ENCODE data around the gene SECISBP2.

- TF ChIP-seq, protein P1, sequence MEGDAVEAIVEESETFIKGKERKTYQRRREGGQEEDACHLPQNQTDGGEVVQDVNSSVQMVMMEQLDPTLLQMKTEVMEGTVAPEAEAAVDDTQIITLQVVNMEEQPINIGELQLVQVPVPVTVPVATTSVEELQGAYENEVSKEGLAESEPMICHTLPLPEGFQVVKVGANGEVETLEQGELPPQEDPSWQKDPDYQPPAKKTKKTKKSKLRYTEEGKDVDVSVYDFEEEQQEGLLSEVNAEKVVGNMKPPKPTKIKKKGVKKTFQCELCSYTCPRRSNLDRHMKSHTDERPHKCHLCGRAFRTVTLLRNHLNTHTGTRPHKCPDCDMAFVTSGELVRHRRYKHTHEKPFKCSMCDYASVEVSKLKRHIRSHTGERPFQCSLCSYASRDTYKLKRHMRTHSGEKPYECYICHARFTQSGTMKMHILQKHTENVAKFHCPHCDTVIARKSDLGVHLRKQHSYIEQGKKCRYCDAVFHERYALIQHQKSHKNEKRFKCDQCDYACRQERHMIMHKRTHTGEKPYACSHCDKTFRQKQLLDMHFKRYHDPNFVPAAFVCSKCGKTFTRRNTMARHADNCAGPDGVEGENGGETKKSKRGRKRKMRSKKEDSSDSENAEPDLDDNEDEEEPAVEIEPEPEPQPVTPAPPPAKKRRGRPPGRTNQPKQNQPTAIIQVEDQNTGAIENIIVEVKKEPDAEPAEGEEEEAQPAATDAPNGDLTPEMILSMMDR (conservative IDR thresholded peaks at IDR 0.05; ENCODE audit: low read depth in 2 of 2) = no peak
- TF ChIP-seq CREB1 (CRISPR knock-in tag; IDR thresholded peaks at IDR 0.05; ENCODE audit: low read depth) (no peak), POLR2AphosphoS5 (IDR thresholded peaks at IDR 0.05; ENCODE audit: low read depth) (no peak), EZH2 (IDR thresholded peaks at IDR 0.05; ENCODE audit: low read depth, unreplicated experiment) (no peak), EZH2phosphoT487 (IDR thresholded peaks at IDR 0.05; ENCODE audit: unreplicated experiment) (no peak), NANOG (IDR thresholded peaks at IDR 0.05; ENCODE audit: borderline replicate concordance) (no peak), JUNB (IDR thresholded peaks at IDR 0.05; ENCODE audit: unreplicated experiment) (no peak)
- TF ChIP-seq, protein P2, sequence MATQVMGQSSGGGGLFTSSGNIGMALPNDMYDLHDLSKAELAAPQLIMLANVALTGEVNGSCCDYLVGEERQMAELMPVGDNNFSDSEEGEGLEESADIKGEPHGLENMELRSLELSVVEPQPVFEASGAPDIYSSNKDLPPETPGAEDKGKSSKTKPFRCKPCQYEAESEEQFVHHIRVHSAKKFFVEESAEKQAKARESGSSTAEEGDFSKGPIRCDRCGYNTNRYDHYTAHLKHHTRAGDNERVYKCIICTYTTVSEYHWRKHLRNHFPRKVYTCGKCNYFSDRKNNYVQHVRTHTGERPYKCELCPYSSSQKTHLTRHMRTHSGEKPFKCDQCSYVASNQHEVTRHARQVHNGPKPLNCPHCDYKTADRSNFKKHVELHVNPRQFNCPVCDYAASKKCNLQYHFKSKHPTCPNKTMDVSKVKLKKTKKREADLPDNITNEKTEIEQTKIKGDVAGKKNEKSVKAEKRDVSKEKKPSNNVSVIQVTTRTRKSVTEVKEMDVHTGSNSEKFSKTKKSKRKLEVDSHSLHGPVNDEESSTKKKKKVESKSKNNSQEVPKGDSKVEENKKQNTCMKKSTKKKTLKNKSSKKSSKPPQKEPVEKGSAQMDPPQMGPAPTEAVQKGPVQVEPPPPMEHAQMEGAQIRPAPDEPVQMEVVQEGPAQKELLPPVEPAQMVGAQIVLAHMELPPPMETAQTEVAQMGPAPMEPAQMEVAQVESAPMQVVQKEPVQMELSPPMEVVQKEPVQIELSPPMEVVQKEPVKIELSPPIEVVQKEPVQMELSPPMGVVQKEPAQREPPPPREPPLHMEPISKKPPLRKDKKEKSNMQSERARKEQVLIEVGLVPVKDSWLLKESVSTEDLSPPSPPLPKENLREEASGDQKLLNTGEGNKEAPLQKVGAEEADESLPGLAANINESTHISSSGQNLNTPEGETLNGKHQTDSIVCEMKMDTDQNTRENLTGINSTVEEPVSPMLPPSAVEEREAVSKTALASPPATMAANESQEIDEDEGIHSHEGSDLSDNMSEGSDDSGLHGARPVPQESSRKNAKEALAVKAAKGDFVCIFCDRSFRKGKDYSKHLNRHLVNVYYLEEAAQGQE (IDR thresholded peaks at IDR 0.05; ENCODE audit: unreplicated experiment) = no peak
- TF ChIP-seq, protein P3, sequence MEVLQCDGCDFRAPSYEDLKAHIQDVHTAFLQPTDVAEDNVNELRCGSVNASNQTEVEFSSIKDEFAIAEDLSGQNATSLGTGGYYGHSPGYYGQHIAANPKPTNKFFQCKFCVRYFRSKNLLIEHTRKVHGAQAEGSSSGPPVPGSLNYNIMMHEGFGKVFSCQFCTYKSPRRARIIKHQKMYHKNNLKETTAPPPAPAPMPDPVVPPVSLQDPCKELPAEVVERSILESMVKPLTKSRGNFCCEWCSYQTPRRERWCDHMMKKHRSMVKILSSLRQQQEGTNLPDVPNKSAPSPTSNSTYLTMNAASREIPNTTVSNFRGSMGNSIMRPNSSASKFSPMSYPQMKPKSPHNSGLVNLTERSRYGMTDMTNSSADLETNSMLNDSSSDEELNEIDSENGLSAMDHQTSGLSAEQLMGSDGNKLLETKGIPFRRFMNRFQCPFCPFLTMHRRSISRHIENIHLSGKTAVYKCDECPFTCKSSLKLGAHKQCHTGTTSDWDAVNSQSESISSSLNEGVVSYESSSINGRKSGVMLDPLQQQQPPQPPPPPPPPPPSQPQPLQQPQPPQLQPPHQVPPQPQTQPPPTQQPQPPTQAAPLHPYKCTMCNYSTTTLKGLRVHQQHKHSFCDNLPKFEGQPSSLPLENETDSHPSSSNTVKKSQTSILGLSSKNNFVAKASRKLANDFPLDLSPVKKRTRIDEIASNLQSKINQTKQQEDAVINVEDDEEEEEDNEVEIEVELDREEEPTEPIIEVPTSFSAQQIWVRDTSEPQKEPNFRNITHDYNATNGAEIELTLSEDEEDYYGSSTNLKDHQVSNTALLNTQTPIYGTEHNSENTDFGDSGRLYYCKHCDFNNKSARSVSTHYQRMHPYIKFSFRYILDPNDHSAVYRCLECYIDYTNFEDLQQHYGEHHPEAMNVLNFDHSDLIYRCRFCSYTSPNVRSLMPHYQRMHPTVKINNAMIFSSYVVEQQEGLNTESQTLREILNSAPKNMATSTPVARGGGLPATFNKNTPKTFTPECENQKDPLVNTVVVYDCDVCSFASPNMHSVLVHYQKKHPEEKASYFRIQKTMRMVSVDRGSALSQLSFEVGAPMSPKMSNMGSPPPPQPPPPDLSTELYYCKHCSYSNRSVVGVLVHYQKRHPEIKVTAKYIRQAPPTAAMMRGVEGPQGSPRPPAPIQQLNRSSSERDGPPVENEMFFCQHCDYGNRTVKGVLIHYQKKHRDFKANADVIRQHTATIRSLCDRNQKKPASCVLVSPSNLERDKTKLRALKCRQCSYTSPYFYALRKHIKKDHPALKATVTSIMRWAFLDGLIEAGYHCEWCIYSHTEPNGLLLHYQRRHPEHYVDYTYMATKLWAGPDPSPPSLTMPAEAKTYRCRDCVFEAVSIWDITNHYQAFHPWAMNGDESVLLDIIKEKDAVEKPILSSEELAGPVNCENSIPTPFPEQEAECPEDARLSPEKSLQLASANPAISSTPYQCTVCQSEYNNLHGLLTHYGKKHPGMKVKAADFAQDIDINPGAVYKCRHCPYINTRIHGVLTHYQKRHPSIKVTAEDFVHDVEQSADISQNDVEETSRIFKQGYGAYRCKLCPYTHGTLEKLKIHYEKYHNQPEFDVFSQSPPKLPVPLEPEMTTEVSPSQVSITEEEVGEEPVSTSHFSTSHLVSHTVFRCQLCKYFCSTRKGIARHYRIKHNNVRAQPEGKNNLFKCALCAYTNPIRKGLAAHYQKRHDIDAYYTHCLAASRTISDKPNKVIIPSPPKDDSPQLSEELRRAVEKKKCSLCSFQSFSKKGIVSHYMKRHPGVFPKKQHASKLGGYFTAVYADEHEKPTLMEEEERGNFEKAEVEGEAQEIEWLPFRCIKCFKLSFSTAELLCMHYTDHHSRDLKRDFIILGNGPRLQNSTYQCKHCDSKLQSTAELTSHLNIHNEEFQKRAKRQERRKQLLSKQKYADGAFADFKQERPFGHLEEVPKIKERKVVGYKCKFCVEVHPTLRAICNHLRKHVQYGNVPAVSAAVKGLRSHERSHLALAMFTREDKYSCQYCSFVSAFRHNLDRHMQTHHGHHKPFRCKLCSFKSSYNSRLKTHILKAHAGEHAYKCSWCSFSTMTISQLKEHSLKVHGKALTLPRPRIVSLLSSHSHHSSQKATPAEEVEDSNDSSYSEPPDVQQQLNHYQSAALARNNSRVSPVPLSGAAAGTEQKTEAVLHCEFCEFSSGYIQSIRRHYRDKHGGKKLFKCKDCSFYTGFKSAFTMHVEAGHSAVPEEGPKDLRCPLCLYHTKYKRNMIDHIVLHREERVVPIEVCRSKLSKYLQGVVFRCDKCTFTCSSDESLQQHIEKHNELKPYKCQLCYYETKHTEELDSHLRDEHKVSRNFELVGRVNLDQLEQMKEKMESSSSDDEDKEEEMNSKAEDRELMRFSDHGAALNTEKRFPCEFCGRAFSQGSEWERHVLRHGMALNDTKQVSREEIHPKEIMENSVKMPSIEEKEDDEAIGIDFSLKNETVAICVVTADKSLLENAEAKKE (CRISPR knock-in tag; IDR thresholded peaks at IDR 0.05) = no peak
- TF ChIP-seq, protein P4, sequence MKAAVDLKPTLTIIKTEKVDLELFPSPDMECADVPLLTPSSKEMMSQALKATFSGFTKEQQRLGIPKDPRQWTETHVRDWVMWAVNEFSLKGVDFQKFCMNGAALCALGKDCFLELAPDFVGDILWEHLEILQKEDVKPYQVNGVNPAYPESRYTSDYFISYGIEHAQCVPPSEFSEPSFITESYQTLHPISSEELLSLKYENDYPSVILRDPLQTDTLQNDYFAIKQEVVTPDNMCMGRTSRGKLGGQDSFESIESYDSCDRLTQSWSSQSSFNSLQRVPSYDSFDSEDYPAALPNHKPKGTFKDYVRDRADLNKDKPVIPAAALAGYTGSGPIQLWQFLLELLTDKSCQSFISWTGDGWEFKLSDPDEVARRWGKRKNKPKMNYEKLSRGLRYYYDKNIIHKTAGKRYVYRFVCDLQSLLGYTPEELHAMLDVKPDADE (IDR thresholded peaks at IDR 0.05) = no peak
These were observed 60.2 kb downstream of the SECISBP2 start for GRCh38 chr9:89378541-89378940.

All from GM23338 (cell line).